ENCODE measurements around the gene ERC2.

ERC2 gene

DNA sequence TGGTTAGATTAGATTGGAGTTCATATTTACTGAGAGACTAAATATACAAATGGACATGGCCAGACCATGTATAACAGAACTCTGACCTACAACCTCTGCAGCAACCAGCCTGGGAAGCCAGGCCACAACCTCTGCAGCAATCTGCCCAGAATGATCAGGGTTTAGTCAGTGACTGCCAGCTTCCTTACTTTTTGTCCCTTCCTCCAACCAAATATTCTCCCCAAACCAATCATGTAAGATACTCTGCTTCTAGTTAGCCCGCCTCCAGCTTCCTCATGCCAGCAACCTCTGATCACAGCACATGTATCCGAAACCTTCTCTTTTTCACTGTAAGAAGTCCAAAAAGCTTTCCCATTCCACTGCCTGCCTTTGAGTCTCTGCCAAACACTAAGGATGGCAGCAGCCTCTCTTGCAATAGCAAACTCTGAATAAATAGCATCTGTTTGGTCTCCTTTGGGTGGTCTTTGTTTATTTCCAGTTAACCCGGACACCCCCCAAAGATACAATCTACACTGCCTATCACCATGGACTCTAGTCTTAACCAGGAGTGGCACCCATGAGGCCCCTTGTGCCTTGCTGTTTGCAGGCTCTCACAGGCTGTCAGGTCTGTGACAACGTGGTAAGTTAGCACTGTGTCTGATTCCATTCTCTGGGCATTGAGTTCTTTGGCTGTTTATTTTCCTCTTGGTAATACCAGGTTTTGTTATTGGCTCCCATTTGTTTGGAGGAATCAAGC is 102.2 kb downstream of the ERC2 start:
- DNase-seq: no peak

DNA sequence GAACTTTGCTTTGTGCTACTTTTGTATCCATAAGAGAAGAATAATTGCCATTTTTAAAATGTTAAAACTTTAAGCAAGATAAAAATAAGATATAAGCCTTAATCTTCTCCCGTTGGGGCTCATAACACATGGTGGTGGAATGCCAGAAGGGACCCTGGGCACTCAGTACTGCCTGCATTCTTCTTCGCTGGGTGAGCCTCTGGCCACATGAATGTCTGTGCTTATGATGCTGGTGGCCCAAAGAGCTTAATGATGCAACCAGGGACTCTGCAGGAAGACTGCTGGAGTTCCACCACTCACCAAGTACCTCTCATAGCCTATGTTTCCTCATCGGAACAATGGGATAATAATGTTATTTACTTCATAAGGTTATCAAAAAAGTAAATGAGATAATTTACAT is 103.6 kb downstream of the ERC2 start:
- DNase-seq: no peak

DNA sequence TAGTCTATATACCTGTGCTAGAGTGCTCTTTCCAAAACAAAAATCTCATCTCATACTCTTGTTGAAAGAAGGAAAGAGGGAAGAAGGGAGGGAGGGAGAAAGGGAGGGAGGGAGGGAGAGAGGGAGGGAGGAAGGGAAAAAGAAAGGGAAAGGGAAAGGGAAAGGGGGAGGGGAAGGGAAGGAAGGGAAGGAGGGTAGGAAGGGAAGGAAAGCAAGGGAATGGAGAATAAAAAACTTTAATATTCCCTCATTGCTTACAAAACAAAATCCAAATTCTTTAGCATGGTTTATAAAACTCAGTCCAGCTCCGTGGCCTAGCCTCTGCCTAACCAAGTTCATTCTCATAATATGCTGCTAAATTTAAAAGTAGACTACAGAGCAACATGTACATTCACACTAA is 104.5 kb downstream of the ERC2 start:
- DNase-seq: no peak

DNA sequence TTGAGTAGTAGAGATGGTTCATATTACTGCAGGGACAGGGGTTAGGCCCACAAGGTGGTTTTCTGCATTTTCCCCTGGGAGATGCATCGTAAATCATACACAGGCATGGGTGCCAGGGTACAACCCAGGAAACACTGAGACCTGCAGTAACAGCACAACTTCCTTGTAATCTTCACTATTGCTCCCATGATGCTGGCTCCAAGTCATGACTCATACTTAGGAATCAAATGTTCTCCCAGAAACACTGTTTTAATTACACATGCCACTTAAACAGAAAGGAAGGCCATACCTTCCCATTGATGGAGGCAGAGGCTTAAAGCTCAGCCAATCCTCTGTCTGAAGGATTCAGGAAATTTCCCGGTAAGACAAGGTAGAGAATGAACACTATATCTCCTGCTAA is 106.5 kb downstream of the ERC2 start:
- DNase-seq: no peak

DNA sequence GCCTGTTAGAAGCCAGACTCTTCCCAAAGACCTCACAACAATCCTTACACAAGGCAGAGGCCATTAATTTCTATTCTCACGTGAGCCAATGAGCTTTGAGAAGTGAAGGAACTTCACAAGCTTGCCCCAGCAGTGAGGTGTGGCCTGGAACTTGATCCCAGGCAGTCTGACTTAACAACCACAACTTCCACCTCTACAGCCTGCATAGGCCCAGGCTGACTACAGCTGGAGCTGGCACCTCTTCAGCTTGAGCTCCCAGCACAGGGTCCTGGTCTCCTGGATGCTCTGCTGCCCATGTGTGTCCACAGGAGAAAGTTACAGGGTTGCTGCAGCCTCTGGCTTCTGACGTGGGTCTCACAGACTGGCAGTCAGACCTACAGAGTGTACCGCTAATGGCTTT is 111.0 kb downstream of the ERC2 start:
- DNase-seq: no peak

DNA sequence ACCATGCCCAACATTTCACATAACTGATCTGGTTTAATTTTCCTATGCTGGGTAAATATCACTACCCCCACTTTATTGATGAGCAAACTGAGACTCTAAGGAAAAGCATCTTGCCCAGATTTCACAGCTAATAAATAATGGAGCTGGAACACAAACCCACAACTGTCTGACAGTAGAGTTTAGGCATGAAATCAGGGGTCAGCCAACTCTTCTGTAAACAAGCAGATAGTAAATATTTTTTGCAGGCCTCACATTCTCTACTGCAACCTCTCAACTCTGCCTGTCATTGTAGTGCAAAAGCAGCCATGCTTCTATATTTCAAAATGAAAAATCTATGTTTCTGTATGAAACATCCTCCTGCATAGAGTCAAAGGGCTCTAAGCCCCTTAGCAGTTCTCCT is 111.5 kb downstream of the ERC2 start:
- DNase-seq: no peak

DNA sequence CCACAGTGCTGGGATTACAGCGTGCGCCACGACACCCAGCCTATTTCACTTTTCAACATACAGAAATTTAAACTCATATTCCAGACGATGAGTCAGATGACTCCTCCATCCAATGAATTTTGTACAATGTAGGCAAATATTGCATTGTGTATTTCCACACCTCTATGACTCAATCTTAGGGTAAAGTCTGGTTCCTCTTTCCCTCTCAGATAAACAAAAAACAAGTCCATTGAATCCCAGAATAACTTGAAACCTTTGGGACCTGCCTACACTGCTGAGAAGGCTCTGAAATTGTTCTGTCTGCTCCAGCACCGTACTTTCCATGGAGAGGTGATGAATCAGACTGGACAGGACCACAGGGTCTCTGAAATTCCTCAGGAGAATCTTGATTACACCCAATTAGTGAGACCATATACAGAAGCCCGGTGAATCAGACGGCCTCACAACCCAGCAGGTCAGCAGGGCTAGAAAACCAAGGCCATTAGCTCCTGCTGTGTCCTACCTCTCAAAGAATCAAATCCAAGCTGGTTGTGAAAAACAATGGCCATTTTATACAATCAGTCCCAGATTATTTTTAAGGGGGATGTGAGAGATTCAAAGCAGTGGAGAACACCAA is 112.6 kb downstream of the ERC2 start:
- DNase-seq: no peak

DNA sequence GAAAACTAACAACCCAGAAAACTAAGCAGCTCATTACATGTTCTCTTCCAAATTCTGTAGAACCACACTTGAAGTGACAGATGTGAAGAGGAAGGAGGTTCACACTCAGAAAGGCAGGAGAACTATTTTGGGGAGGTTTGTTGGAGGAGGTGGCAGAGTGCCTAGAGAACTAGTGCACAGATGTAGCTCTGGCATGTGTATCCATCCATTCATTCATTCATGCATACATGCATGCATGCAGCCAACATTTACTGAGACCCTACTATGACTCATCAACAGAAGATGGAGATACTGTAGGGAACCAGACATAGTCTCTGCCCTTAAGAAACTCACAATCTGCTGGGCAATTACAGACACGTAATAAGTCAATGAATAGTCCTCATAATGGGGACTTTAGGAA is 116.7 kb downstream of the ERC2 start:
- no peak for DNase-seq

DNA sequence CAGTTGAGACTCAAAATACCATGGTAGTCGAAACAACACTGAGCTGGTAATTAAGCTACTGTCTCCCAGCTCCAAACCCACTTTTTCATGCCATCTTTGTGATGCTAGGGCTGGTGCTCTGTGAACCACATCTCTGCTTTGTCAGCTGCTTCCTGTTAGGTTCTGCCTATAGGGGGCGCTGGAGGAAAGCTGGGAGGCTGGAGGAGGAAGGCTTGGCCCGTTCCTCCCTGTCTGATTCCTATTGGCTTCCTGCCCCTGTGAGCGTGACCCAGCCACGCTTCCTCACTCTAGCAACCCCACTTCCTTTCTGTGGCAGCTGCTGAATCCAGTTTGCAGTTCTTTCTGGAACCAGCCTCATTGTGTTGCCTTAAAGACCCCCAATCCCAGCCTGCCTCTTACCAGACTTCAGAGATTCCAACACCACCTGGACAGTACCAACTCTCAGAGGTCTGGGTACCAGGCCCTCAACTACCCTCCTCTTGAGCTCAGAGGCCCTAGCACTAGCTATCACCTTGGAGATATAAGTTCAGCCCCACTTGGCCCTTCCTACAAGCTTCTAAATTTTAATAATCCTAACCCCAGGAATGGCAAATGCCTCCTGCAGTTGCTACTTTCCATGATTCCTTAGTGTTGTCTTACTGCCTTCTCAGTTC is 120.9 kb downstream of the ERC2 start:
- DNase-seq: peak; percentile 24 to 54

DNA sequence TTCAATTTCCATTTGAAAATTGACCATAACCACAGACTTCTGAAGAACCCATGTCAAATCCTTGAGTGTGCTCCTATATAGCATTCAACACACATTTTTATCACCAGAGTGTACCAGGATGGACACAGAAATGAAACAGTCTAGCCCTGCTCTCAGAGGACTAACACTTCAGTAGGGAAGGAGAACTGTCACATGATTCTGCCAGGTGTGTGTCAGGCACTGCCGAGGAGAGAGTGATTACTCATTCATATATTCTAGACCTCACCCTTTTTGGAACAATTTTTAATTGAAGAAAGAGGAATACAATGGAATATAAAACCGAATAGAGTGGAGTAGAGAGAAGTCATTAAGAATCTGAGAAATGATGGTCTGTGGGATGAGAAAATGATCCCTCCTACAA is 125.8 kb downstream of the ERC2 start:
- no peak for DNase-seq

DNA sequence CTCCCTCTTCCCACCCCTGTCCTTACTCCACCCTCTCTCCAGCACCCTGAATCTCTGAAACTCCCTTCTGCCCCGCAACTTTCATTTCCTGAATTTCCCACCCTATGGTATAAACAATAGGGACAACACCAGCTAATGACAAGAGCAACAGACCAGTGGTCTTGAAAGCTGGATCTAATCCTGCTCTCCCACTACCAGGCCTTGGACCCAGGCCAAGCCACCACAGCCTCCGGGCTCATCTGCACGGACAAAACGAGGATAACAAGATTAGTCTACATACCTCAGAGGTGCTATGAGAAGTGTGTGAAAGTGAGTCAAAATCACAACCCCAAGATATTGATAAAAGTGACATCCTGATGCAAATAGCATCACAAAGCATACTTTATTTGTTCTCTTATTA is 128.6 kb downstream of the ERC2 start:
- DNase-seq: no peak

DNA sequence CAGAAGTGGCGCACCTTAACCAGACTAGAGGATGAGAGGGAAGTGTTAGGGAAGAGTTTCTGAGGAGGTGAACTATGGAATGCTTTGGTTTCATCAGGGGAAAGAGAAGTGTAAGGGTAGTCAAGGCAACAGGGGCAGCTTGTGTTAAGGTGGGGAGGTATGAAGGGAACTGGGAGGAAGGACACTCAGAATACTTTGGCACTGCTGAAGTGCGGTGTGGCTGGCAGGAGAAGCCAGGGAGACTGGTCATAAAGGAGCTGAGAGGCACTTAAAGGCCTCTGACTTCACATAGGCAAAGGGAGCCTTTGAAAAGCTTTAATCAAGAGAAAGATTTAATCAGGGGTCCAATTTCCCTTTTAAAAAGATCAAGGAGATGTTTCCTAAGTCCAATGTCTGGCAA is 129.0 kb downstream of the ERC2 start:
- no peak for DNase-seq

DNA sequence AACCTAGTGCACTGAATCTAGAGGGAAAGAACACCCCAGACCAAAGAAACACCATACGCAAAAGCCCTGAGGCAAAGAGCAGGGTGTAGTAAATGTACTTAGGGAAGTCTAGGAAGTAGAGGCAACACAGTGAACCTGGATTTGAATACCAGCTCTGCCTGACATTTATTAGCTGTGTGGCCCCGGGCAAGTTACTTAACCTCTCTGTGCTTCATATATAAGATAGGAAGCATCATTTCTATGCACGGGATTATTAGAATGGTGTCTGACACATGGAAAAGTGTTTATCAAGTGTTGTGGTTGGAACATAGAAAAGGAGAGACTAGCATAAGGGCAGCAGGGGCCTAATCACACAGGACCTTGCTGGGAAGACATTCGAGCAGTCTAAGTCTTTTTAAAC is 132.2 kb downstream of the ERC2 start:
- DNase-seq: no peak

DNA sequence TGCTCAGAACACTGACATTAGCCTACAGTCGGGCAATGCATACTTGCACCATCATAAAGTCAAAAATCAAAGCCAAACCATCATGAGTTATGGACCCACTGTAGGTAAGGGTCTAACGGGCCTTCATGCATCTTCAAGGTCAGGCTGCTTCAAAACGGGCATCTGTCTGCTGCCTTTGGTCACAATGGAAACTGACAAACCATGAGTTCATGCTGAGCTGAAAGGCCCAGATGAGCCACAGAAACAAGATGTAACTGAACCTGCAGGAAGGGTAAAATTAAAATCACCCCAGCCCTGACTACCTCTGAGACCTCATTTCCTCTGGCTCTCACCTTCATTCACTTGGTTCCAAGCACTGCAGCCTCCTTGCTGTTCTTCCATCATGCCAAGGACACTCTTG is 143.8 kb downstream of the ERC2 start:
- no peak for DNase-seq

DNA sequence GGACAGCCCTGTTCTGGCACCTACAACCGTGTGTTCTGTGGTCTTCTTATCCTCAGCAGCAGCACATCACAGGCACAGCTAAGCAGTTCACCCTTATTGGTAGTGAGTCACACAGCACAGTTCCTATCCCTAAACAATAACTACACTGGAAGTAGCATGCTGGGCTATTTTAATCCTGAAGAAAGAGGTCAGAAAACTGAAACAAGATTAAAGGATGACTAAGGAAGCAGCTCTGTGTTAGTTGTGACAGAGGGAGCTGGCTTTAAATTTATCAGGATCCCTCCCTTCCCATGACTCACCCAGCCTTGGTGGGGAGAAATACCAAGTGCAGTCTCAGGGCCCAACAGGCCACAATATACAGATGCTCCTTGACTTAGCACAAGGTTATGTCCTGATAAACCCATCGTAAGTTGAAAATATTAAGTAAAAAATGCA is 144.3 kb downstream of the ERC2 start:
- no peak for DNase-seq

DNA sequence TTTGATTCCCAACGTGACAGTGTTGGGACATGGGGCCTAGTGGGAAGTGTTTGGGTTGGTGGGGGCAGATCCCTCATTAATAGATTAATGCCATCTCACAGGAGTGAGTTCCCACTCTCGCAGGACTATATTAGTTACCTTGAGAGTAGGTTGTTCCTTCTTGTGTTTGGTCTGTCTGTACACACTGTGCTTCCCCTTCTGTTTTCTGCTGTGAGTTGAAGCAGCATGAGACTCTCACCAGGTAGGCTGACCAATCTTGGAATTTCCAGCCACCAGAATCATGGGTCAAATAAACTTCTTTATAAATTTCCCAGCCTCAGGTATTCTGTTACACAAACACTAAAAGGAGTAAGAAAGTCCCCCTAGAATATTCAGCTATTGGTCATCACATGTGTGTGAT is 145.4 kb downstream of the ERC2 start:
- DNase-seq: no peak

DNA sequence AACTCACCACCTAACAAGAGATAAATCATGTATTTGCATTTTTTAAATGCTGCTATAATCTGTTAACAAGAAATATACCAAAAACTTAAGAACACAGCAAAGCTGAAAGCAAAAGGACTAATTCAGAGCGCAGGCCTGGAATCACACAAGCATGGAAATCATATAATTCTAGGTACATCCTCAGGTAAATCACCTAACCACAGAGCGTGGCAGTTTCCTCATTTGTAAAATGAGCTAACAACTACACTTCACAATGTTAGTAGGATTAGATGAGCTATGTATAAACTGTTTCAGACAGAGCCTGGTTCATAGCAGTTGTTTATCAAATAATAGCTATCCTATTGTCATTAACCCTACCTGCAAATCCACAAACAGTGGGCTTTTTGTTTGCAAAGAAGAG is 146.4 kb downstream of the ERC2 start:
- DNase-seq: no peak

DNA sequence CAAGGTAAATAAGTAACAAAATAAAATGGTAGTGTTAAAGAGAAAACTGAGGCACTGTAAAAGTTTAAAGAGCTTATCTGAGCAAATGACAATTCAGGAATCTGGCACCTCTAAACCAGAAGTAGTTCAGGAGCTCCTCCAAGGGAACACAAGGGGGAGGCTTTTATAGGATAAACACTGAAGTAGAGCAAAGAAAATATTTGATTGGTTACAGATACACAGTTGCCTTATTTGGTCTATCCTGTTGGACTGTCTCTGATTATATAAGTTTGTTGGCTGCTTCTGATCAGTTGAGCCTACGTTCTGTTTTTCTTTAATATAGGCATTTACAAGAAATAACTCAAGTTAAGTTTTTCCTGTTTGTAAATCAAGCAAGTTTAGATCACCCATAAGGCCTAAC is 146.9 kb downstream of the ERC2 start:
- no peak for DNase-seq

DNA sequence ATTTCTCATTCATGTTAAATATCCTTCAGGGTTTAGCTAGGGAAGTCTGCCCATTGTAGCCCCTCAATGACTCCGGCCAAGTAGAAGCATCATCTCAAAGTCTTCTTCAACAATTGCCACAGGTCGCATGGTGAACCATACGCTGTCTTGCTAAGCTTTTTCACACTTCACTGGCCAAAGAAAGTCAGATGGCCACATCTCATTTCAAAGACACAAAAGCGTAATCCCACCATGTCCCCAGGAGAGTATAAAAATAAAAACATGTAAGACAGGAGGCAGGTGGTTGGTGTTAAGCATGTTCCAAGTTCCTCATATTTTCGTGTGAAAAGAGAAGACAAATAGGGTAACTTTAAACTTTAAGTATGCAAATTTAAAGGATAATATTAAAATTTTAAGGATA is 147.4 kb downstream of the ERC2 start:
- no peak for DNase-seq

DNA sequence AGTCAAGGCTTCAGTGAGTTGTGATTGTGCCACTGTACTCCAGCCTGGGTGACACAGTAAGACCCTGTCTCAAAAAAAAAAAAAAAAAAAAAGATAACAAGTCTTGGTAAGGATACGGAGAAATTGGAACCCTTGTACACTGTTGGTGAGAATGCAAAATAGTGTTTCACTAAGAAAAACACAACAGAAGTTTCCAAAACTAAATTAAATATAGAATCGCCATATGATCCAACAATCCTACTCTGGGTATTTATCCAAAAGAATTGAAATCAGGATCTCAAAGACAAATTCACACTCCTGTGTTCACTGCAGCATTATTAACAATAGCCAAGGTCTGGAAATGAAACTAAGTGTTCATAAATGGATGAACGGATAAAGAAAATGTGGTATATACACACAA is 149.4 kb downstream of the ERC2 start:
- no peak for DNase-seq

DNA sequence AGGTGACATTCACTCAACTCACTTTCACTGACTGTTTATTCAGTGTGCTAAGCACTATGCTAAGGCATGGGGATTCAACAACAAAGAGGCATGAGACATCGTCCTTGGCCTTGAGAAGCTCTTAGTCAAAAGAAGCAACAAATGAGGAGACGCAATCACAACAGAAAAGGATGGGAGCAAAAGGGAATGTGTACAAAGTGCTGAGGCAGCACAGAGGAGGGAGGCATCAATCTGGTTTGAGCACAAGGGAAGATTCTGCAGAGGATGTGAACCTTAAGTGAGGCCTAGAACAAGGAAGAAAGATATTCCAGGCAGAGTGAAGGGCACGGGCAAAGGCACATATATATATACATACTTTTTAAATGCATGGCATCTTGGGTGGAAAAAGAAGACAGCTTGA is 151.3 kb downstream of the ERC2 start:
- DNase-seq: no peak

DNA sequence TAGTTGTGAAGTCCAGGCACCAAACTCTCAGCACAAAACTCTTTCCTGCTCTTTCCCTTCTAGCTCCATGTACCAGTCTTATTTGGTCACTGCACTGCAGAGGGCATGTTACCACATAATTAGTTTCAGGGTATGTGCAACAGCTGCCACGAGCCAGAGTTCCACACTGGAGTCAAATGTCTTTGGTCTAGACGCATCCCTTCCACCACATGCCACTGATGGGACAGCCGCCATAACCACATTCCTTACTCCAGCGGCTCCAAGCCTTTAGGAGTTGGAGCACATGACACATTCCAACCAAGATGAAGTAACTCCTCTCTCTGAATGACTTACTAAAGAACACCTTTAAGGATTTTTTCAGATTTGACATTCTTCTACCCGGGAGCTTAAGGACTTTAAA is 153.4 kb downstream of the ERC2 start:
- DNase-seq: no peak

DNA sequence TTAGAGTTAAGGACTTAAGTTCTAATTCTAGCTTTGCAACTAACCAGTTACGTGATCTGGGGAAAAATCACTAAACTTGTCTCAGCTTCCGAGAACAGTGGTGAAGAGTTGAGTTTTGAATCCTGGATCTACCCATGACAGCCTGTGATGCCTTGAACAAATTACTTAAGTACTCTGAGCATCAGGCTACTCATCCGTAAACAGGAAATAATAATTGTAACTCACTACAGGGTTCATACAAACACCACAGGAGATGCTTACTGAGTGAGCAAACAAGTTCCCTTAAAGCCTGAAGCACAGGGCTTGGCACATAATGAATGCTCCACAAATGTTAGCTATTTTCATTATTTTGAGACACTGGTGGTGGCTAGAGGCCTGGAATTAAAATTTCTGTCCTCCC is 158.8 kb downstream of the ERC2 start:
- DNase-seq: no peak

DNA sequence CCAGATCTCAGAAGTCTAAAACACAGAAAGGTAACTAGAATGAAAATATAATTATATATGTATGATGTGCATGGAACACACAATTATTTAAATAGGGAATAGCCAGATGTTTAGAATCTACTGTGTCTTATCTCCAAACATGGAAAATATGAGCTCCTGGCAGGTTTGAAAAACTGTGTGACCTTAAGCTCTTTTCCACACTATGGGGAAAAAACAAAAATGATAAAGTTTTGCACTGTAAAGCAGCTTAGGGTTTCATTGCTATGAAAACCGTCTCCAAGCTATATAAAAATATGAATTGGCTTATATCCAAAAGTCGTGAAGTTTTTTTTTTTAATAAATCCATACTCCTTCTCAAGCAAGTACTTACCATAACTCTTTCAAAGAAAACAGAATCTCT is 159.8 kb downstream of the ERC2 start:
- no peak for DNase-seq

DNA sequence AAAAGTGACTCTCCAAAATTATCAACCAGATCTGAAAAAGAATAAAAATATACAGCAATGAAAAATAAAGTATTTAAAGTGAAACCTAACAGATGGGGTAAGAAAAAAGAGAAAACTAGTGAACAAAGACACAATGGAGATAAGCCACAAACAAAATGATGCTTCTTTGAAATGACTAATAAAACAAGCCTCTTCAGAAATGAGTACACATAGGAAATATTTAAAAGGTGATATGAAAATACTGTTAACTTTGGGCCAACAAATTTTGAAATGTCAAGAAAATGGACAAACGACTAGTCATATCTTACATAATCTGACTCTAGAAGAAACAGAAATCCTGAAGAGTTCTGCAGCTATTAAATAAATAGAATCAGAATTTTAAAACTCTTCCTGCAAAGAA is 164.2 kb downstream of the ERC2 start:
- no peak for DNase-seq
